ENCODE data around the gene BLM.

DNA sequence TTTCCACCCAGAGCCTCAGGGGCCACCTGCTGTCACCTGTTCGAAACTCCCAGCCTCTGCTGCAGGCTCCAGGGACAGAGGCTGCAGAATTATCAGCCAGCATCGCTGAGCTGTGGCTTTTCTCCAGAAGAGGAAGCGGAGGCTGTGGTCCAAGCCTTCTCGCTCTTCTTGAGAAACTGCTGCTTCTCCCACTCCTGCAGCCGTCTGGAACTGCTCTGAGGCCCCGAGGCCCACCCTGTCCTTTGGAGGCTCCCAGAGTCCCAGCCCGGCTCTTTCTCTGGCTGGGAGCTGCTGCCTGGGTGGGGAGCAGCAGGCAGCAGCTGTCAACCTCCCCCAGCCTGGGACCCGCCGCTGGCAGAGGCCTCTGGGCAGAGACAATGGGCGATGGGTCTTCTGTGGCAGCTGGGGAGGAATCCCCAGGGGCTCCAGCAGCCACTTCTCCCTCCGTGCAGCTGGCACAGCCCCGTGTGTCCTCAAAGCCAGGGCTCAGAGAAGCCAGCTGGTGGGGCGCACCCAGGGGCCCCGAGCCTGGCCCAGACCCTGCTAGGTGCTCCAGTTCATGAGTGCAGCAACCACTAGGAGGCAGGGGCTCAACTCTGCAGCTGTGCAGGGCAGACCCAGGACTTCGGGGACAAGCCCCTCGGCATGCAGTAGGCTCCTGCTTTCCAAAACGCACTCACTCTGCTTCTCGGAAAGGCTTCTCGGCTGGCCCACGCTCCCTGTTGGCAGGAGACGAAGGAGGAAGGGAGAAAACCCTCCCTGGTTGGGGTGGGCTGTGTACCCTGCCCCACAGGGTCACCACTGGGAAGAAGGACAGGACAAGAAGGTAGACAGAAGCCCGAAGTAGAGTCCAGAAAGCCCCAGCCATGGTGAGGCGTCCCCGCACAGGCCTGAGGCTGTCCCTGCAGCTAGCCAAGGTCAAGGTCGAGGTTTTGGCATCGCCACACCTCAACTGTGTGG is 101.4 kb downstream of the BLM start:
- TF ChIP-seq POLR2A (IDR thresholded peaks at IDR 0.05; ENCODE audit: extremely low read depth, insufficient read length) = no peak
- TF ChIP-seq, protein P1, sequence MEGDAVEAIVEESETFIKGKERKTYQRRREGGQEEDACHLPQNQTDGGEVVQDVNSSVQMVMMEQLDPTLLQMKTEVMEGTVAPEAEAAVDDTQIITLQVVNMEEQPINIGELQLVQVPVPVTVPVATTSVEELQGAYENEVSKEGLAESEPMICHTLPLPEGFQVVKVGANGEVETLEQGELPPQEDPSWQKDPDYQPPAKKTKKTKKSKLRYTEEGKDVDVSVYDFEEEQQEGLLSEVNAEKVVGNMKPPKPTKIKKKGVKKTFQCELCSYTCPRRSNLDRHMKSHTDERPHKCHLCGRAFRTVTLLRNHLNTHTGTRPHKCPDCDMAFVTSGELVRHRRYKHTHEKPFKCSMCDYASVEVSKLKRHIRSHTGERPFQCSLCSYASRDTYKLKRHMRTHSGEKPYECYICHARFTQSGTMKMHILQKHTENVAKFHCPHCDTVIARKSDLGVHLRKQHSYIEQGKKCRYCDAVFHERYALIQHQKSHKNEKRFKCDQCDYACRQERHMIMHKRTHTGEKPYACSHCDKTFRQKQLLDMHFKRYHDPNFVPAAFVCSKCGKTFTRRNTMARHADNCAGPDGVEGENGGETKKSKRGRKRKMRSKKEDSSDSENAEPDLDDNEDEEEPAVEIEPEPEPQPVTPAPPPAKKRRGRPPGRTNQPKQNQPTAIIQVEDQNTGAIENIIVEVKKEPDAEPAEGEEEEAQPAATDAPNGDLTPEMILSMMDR (IDR thresholded peaks at IDR 0.05; ENCODE audit: low read depth, low read length) = peak; percentile 77

Measured in NB4 (cell line).